Retinal pigment epithelial cell (primary cell): ENCODE data around the gene OVAAL.

Experiments used
- DNase-seq: peaks from one replicate; pipeline ENCODE4 v3.0.0-alpha.2; 2010; ENCODE audit warnings: low read depth
- H3K4me3 ChIP-seq: 2 replicates; pipeline ENCODE4 v1.5.1; 2011; ENCODE audit warnings: mild to moderate bottlenecking, low read length, control low read depth, moderate library complexity
- CTCF ChIP-seq: conservative IDR thresholded peaks from 2 replicates; pipeline ENCODE4 v1.5.1; 2011; ENCODE audit warnings: low read depth, low read length, control low read depth, inconsistent platforms

Gene OVAAL

GRCh38 chr1:180522213-180522515 lies 36.6 kb upstream of the OVAAL start:
- TF ChIP-seq CTCF: no peak
- DNase-seq: no peak
- no peak overlapping the region for H3K4me3 ChIP-seq

DNA sequence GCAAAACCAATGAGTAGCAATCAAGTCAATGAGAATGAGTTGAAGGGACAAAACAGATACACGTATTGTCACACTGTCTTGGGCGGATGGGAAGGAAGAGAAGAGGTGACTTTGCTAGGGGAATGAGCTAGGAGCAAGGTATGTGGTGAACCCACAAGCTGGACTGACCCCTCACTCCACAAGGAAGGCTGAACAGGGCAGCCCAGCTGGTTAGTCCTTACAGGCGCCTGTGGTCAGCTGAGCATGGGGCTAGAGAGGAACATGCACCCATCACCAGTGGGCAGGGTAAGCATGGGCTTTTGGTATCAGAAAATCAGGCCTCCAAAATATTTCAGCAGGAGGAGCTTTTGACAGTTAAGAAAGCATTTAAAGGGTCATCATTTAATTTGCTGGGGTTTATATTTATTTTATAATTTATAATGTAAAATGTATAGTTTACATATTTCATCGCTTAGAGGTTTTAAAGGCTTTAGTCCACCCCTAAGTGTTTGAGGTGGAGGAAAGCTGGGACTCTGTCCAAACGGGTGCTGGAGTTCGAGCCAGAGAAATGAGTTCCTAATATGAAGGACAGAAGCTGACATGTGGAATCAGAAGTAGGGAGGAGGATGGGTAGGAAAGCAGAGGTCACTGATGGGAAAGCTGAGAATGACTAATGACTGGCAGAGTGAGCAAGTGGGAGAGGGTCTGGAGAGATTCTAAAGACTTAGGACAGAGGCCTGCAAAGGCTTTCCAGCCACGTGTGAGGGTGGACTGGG lies 34.4 kb upstream of the OVAAL start:
- H3K4me3 ChIP-seq: no peak overlapping the region
- TF ChIP-seq CTCF: no peak
- no peak for DNase-seq

- TF ChIP-seq CTCF: no peak
- no peak for DNase-seq
- H3K4me3 ChIP-seq: no peak overlapping the region
These were observed 33.6 kb upstream of the OVAAL start for GRCh38 chr1:180524915-180525714.

GRCh38 chr1:180525715-180526039 lies 33.1 kb upstream of the OVAAL start:
- TF ChIP-seq CTCF: no peak
- no peak for DNase-seq
- H3K4me3 ChIP-seq: no peak overlapping the region

DNA sequence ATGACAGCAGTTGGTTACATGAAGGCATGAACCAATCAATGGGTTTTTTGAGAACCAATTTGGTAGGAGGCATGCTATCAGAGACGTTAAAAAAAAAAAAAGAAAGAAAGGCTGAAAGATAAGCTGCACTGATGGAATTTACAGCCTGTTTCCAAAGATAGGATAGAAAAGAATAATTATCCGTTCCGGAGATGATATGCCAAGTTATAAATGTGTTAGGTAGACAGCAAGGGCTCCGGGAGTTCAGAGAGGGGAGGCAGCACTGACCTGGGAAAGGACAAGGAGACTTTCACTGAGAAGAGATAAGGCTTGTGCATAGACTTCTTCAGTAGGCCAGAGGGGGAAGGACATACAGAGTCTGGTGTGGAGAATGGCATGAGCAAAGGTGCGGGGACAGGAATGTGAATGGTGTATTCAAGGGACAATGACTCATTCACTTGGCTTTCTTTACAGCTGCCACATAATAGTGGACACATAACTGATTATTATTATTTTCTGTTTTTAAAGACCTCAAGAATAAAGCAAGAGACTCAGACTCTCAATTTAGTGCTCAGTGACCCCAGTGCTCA lies 31.6 kb upstream of the OVAAL start:
- DNase-seq: no peak
- no peak overlapping the region for H3K4me3 ChIP-seq
- no peak for TF ChIP-seq CTCF

DNA sequence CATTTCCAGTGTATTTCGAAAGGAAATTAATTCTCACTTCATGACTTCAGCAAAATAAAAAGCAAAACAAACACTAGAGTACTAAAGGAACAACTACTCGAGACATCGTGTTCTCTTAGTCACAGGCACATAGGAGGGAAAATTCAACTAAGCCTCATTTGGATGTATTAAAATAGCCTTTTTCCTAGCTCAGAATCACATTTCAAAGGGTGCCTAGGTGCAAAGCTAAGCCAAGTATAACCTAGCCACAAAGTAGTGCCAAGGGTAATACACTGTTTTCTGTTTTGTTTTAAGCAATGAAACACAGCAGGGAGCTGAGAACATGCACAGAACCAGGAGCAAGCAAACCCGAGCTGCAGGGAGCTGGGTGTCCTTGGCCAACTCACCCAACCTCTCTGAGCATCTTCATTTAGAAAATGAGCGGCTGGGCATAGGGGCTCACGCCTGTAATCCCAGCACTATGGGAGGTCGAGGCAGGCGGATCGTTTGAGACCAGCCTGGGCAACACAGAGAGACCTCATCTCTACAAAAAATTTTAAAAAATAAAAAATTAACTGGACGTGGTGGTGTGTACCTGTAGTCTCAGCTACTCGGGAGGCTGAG lies 29.8 kb upstream of the OVAAL start:
- no peak for TF ChIP-seq CTCF
- no peak for DNase-seq
- no peak overlapping the region for H3K4me3 ChIP-seq

- TF ChIP-seq CTCF: no peak
- DNase-seq: no peak
- no peak overlapping the region for H3K4me3 ChIP-seq
These were observed 28.3 kb upstream of the OVAAL start for GRCh38 chr1:180530501-180530900.
